Activated CD4-positive, alpha-beta T cell treated with anti-CD3 and anti-CD28 coated beads, Interleukin-10, Interleukin-2, amounts not matched to agents 100 ng/mL and 50 ng/mL, durations not matched to agents 16 hours and 8 hours (primary cell): Measurements from ENCODE around the gene HSPA4L.

ENCODE experiments used
- DNase-seq: peaks from one replicate; pipeline ENCODE4 v3.0.0-alpha.2; 2020

HSPA4L gene

DNA sequence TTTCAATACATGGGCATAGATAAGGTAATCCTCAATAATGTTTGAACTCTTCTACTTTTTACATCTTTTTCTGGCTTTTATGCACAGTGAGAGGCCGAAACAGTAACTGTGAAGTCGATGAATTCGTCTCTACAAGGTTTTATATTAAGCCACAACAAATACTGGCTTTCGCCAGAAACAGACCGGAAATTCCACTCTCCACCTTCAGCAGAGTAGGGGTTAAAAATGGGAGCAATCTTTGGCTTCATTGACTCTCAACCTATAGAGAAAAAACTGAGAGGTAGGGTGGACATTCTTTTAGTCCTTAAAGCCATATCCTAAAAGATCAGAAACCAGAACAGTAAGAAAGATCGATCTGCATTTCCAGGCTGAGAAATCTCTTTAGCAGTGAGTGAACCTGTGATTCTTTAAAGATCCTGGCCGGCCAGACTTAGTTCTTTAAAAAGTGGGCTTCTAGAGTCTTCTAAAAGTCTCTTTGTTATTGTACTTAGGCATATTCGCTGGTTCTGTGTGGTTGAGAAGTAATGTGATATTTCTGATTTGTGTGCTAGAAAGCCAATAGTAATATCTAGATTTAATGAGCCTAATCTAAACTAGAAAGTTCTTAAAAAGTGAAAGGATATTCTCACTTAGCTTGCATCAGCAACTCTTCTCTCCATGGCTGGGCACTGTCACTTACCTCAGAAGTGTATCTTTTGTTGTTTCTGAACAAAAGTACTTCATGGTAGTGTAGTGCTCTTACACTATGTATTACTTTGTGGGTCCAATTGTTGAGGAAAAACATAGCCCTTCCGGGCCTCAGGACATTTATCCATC is 2.0 kb downstream of the HSPA4L start:
- no peak for DNase-seq

DNA sequence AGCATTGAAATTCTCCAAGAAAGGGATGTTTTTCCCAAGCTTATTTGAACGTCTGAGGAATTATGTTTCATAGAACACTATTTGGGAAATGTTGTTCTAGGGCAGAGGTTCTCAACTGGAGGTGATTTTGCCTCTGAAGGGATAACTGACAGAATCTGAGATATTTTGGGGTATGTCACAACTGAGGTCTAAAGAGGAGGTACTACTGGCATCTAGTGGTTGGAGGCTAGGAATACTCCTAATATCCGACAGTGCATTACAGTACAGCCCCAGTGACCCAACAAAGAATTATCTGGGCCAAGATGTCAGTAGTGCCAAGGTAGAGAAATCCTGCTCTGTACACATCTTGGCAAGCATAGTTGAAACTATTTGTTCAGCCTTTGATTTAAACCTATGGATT is 6.4 kb downstream of the HSPA4L start:
- DNase-seq: peak; percentile 2

DNA sequence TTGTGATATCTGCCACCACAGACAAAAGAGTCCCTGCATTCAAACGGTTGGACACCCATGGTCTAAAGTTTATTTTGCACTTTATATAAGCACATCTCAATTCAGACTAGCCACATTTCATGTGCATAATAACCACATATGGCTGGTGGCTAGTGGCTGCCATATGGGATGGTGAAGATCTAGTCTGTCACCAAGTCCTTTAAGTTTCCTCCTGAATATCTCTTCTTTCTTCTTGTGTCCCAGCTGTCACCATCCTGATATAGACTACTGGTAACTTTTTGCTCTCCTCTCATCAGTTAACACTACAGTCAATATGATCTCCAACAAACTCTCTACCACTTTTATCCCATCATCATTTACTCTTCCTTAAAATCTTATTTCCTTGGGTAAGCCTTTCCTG is 9.3 kb downstream of the HSPA4L start:
- DNase-seq: no peak

DNA sequence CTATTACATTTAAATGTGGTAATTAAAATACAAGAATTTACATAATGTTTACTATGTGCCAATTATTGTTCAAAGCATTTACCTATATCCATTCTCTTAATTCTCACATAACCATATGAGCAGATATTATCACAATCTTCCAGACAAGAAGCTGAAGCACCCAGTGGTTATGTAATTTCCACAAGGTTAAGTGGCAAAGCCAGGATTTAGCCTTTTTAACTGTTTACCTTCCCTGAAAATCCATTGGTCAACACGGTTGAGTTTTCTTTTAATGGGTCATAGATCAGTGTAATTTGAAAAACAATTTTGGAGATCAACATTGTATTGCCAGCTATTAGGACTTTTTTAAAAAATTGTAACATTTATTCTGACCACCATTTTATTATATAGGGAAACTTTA is 11.4 kb downstream of the HSPA4L start:
- DNase-seq: no peak

- no peak for DNase-seq
These were observed 17.6 kb downstream of the HSPA4L start for GRCh38 chr4:127799711-127800110.

DNA sequence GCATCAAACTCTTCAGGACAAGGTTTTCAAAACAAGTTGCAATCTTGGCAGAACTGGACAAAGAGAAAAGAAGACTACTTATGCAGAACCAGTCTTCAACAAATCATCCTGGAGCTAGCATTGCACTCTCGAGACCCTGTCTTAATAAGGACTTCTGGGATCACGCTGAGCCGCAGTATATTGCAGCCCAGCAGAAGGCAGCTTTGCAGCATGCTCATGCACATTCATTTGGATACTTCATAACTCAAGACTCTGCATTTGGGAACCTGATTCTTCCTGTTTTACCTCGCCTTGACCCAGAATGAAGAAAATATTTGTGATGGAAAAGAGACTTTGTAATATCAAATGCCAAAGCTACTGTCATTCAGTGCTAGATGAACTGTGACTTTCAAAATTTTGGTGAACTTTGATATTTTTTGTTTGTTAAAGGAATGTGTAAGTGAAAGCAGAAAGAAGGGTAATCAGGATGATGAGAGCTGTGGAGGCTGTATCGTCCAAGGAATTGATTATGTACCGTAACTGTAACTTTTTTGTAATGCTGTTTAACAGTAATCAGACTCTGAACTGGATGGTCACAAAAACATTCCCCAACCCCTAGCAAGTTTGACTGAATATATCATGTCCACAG is 27.2 kb downstream of the HSPA4L start:
- DNase-seq: no peak

DNA sequence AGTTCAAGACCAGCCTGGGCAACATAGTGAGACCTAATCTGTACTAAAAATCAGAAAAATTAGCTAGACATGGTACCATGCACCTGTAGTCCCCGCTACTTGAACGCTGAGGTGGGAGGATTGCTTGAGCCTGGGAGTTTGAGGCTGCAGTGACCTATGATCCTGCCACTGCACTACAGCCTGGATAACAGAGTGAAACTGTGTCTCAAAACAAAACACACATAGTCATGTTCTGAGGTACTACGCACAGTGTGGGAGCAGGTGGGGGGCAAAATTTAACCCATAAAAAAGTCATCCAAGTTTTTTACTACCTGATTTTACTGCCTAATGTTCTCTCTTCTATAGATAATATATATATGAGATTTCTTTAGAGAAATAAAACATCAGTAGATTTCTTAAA is 28.4 kb downstream of the HSPA4L start:
- no peak for DNase-seq

GRCh38 chr4:127822430-127822829 is 40.3 kb downstream of the HSPA4L start:
- no peak for DNase-seq

DNA sequence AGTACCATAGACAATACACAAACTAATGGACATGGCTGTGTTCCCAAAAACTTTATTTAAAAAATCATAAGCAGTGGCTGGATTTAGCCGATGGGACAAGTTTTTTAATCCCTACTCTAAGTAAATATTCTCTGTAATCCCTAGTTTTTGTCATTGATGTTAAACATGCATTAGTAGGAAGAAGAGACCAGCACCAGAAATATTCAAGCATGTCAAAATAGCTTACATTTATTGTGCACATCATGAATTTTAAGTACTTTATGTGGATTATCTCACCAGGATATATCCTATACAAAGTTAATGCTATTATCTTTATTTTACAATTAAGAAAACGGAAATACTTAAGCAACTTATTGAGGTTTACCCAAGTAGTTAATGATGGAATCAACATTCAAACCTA is 46.0 kb downstream of the HSPA4L start:
- no peak for DNase-seq

DNA sequence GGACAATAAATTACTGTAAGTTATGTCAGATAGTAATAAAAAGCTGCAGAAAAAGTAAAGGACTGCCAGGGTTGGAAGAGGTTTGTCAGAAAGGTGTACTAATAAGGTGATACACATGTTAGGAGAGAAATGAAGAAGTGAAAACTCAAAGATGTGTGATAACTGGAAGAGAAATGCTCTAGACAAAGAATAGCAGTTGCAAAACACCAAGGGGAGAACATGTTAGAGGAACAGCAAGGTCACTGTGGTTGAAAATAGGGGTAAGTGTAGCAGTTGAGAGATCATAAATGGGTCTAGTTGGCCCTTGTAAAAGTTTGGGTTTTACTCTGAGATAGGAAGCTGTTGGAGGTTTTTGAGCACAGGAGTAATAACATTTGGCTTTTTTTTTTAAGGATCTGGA is 46.9 kb downstream of the HSPA4L start:
- DNase-seq: no peak

DNA sequence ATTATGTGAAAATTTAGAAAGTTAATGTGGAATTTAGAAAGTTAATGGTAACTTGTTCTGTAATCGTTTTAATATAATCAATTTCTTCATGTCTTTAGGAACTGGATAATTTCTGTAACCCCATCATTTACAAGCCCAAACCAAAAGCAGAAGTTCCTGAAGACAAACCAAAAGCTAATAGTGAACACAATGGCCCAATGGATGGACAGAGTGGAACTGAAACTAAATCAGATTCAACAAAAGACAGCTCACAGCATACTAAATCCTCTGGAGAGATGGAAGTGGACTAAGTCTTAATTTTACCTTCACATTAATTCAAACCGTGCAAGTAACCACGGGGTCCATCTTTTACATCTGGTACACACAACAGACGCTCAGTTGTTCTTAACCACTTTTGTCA is 50.5 kb downstream of the HSPA4L start:
- DNase-seq: no peak

- no peak for DNase-seq
These were observed 61.8 kb downstream of the HSPA4L start for GRCh38 chr4:127843704-127844600.

- DNase-seq: no peak
These were observed 62.5 kb downstream of the HSPA4L start for GRCh38 chr4:127844601-127845116.

GRCh38 chr4:127846061-127846460 is 63.9 kb downstream of the HSPA4L start:
- DNase-seq: no peak

DNA sequence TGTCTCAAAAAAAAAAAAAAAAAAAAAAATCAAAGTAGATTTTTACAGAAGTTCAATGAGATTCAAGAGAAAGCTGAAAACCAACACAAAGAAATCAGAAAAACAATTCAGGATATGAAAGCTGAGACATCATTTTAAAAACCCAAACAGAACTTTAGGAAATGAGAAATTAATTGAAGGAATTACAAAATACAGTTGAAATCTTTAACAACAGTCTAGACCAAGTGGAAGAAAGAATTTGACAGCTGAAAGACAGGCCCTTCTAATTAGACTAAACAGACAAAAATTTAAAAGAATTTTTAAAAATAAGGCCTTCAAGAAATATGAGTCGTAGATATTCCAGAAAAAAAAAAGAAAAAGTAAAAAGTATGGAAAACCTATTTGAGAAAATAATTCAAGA is 64.6 kb downstream of the HSPA4L start:
- DNase-seq: no peak

DNA sequence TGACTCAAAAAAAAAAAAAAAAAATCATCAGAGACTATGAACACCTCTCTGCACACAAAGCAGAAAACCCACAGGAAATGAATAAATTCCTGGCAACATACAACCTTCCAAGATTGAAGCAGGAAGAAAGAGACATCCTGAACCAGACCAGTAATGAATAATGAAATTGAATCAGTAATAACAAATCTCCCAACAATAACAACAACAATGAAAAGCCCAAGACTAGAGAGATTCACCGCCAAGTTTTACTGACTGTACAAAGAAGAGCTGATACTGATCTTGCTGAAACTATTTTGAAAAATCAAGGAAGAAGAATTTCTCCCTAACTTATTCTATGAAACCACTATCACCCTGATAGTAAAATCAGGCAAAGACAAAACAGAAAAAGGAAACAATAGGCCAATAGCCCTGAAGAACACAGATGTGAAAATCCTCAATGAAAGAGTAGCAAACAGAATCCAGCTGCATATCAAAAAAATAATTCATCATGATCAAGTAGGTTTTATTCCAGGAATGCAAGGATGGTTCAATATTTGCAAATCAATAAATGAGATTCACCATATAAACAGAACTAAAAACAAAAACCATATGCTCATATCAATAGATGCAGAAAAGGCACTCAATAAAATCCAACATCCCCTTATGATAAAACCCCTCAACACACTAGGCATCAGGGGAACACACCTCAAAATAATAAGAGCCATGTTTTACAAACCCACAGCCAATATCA is 67.5 kb downstream of the HSPA4L start:
- DNase-seq: no peak

- no peak for DNase-seq
These were observed 70.5 kb downstream of the HSPA4L start for GRCh38 chr4:127852661-127853060.

DNA sequence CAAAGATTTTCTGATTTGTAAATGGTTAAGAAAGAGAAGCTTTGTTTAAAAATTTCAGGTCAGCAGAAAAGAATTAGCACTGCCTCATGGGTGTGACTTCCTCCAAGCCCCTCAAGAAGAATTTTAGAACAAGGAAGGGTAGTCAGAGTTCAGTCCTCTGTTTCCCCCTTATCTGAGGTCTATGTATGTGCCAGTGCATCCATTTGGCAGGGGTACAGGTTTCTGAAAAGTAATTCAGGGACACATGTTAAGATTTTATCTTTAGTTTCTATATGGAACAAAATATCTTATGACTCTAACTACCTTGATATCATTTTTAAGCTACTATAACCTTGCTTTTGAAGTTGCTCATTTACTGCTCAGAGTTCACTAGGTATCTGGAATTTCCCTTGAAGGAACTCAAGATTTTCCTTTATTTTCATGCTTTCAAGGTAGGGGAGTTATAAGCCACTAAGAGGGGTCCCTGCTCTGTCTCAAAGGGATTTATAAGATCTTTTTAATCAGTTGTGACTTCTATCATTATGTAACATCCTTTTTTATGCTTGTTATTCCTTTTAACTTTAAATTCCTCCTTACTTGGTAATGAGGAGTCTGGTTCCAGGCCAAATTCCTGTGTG is 74.2 kb downstream of the HSPA4L start:
- no peak for DNase-seq

DNA sequence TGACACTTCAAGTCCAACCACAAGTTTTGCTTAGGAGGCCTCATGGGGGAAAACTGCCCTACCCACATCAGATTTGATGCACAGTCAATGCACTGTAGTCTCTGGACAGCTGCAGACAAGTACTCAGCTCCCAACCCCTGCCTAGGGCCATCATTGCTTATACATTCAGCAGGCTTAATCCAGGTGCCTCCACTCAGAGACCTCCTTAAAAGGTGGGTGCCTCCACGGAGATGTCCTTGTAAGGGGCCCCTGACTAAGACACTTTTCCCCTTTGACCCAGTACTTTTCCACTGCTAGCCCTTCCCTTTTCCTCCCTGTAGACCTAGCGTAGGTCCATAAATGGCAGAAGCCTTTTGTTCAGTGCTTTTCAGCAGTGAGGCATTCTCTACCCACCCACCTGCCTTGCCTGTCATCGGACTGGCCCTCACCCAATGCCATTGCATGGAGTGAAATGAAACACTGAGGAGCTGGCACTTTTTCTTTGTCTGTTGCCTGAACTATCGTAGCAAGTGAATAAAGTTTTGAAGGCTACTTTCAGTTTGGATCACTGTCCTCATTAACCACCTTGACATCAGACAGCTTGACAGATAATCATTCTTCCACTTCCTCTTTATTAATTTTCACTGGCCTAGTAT is 74.8 kb downstream of the HSPA4L start:
- DNase-seq: no peak

- no peak for DNase-seq
These were observed 75.5 kb downstream of the HSPA4L start for GRCh38 chr4:127857641-127858040.

DNA sequence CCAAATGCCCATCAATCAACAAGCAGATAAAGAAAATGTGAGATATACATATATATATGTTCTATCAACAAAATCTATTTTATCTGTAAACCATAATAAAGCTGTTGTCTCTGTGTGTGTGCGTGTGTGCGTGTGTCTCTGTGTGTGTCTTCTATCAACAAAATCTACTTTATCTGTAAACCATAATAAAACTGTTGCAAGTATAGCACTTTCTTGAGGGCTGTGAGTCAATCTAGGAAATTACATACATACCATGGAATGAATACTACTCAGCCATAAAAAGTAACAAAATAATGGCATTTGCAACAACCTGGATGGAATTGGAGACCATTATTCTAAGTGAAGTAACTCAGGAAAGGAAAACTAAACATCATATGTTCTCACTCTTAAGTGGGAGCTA is 86.1 kb downstream of the HSPA4L start:
- DNase-seq: no peak

GRCh38 chr4:127870281-127870680 is 88.2 kb downstream of the HSPA4L start:
- no peak for DNase-seq
